GM12878 (cell line): ENCODE data around the gene PLAGL2. TPM values are rescaled to one million over a fixed set of nuclear protein-coding genes. Genes with fewer than 3 reads are reported as not detected.

Experiments used
- ATAC-seq: fragments of 200-7000 bp; cut with Tn5 transposase; 3 replicates; pipeline ENCODE4 v1.9.1; 2020; ENCODE audit warnings: mild to moderate bottlenecking, moderate library complexity
- BruUV-seq: library from RNA; stranded (reverse); fragments of 400-500 nt; replicated peaks from 2 replicates; lab custom pipeline; 2021; lab: Mats Ljungman, UMichigan
- CTCF ChIA-PET: fragments of 300-600 bp; sonication (Branson Sonifier 250); formaldehyde crosslinking; extraction: SDS; loops from one replicate; lab custom pipeline; 2021; ENCODE audit warnings: inconsistent platforms; lab: Yijun Ruan, JAX
- POLR2A ChIA-PET: fragments of 350-600 bp; formaldehyde crosslinking; extraction: SDS; loops from one replicate; lab custom pipeline; 2021; ENCODE audit warnings: inconsistent platforms; lab: Charles Lee
- RAD21 ChIA-PET: fragments of 300-600 bp; sonication (Branson Sonifier 250); formaldehyde crosslinking; loops from one replicate; lab custom pipeline; 2023; ENCODE audit warnings: antibody characterized with exemption; ENCODE audit not compliant: unreplicated experiment; lab: Charles Lee
- SMC1A ChIA-PET: fragments of 300-600 bp; sonication (Branson Sonifier 250); formaldehyde crosslinking; loops from one replicate; lab custom pipeline; 2023; ENCODE audit not compliant: unreplicated experiment, uncharacterized antibody; lab: Charles Lee
- DNase-seq: peaks from one replicate; pipeline ENCODE4 v3.0.0-alpha.2; 2011; ENCODE audit warnings: low read depth, low spot score
- FAIRE-seq: peaks from 3 replicates; lab custom pipeline; 2011; peaks lifted over from hg19 to GRCh38; lab: Jason Lieb, UNC
- H2AFZ ChIP-seq: 2 replicates; pipeline ENCODE4 v1.6.0; 2011; ENCODE audit warnings: low read depth, low read length, control low read depth; ENCODE audit not compliant: control insufficient read depth
- H3K27ac ChIP-seq: 2 replicates; pipeline ENCODE4 v1.5.1; 2011; ENCODE audit warnings: control low read depth; ENCODE audit not compliant: control insufficient read depth, insufficient read depth
- H3K27me3 ChIP-seq, 2 experiments: replicated peaks in 1 of 2; 2 replicates each; pipeline versions ENCODE4 v1.6.0 to v1.6.1; 2011; ENCODE audit warnings: low read length in 1 of 2; ENCODE audit not compliant: control insufficient read depth in 2 of 2, insufficient read depth in 2 of 2
- H3K36me3 ChIP-seq, 2 experiments: 2 replicates each; pipeline ENCODE4 v1.5.1; 2011; ENCODE audit warnings: low read length in 1 of 2; ENCODE audit not compliant: control insufficient read depth in 2 of 2, insufficient read depth in 2 of 2
- H3K4me1 ChIP-seq: 2 replicates; pipeline ENCODE4 v1.6.1; 2011; ENCODE audit warnings: mild to moderate bottlenecking, low read length, moderate library complexity, mixed read lengths; ENCODE audit not compliant: control insufficient read depth, insufficient read depth
- H3K4me2 ChIP-seq: 2 replicates; pipeline ENCODE4 v1.6.0; 2011; ENCODE audit warnings: control low read depth; ENCODE audit not compliant: control insufficient read depth, insufficient read depth
- H3K4me3 ChIP-seq: fragments of 200-600 bp; sonication (generic); 2 replicates; pipeline ENCODE4 v1.5.1; 2016
- H3K79me2 ChIP-seq: 2 replicates; pipeline ENCODE4 v1.6.0; 2011; ENCODE audit warnings: low read length; ENCODE audit not compliant: control insufficient read depth, insufficient read depth
- H3K9ac ChIP-seq: 2 replicates; pipeline ENCODE4 v1.8.0; 2011; ENCODE audit warnings: low read length, control low read depth, mixed read lengths; ENCODE audit not compliant: control insufficient read depth, insufficient read depth
- H3K9me3 ChIP-seq: replicated peaks from 3 replicates; pipeline ENCODE4 v1.5.1; 2011; ENCODE audit warnings: mild to moderate bottlenecking, low read length; ENCODE audit not compliant: control insufficient read depth, insufficient read depth
- H4K20me1 ChIP-seq: 2 replicates; pipeline ENCODE4 v1.6.0; 2011; ENCODE audit not compliant: control insufficient read depth, insufficient read depth
- BMI1 ChIP-seq: fragments of 450-650 bp; IDR thresholded peaks from 2 replicates; pipeline ENCODE4 v1.6.1; 2016; ENCODE audit warnings: mild to moderate bottlenecking, moderate library complexity, borderline replicate concordance
- CREB1 ChIP-seq: IDR thresholded peaks from 2 replicates; pipeline ENCODE4 v1.6.1; 2012; ENCODE audit warnings: low read depth, mild to moderate bottlenecking, inconsistent platforms
- FOXK2 ChIP-seq: fragments of 450-650 bp; IDR thresholded peaks from 2 replicates; pipeline ENCODE4 v1.6.1; 2017; ENCODE audit warnings: mild to moderate bottlenecking, moderate library complexity
- NRF1 ChIP-seq: conservative IDR thresholded peaks from 2 replicates; pipeline ENCODE4 v1.6.1; 2011; ENCODE audit warnings: mild to moderate bottlenecking, low read depth, low read length, improper control_type of control experiment
- POLR2A ChIP-seq: IDR thresholded peaks from 2 replicates; pipeline ENCODE4 v1.6.1; 2011; ENCODE audit warnings: low read depth, mild to moderate bottlenecking, low read length
- RCOR1 ChIP-seq: conservative IDR thresholded peaks from 2 replicates; pipeline ENCODE4 v1.6.1; 2012; ENCODE audit warnings: low read depth, low read length, improper control_type of control experiment
- RUNX3 ChIP-seq: IDR thresholded peaks from 2 replicates; pipeline ENCODE4 v1.6.1; 2012; ENCODE audit warnings: low read length, inconsistent platforms
- TARDBP ChIP-seq: IDR thresholded peaks from 2 replicates; pipeline ENCODE4 v1.6.1; 2016; ENCODE audit warnings: borderline replicate concordance
- USF1 ChIP-seq: IDR thresholded peaks from 2 replicates; pipeline ENCODE4 v1.6.1; 2011; ENCODE audit warnings: borderline replicate concordance, low read depth, mild to moderate bottlenecking, moderate library complexity, mixed read lengths, low read length; ENCODE audit not compliant: insufficient read depth; ENCODE audit errors: extremely low read length
- WGBS: methylation state at CpG from one replicate; pipeline ENCODE4 v1.1.6; 2016; ENCODE audit warnings: low lambda C conversion rate; ENCODE audit not compliant: insufficient replicate concordance, insufficient coverage; ENCODE audit errors: missing lambda C conversion rate; 5-methylcytosine and 5-hydroxymethylcytosine counted together
- in situ Hi-C: fragments of 300-500 bp; cut with MboI; formaldehyde crosslinking; loops from 9 replicates; pipeline ENCODE4 v1.14.3; 2018; ENCODE audit warnings: mixed read lengths
- intact Hi-C: fragments of 100-400 bp; cut with micrococcal nuclease; formaldehyde crosslinking; loops from one replicate; pipeline ENCODE4 v1.14.2; 2022; ENCODE audit not compliant: unreplicated experiment
- polyA plus RNA-seq, 11 experiments: library from polyadenylated mRNA; depleted of rRNA in 4 of 11; unstranded in 6 of 11; stranded (reverse) in 5 of 11; fragments of >200 nt; fragmentation: Nextera tagmentation in 4 of 11; fragmentation: Illumina TruSeq in 1 of 11; extraction: Ambion mirVana in 4 of 11; extraction: Trizol in 1 of 11; gene quantifications; 1 replicate in 1 of 11; 2 replicates in 10 of 11; pipeline versions ENCODE4 v1.2.1 to v1.2.3, GENCODE V29; 2011 to 2016; ENCODE audit warnings: inconsistent platforms in 2 of 11, missing spikeins in 2 of 11, low read depth in 1 of 11
- total RNA-seq, 4 experiments: library from RNA; depleted of rRNA in 3 of 4; stranded (reverse); fragments of >200 nt in 3 of 4; fragmentation: Illumina TruSeq in 1 of 4; extraction: Trizol in 1 of 4; gene quantifications; 2 replicates each; pipeline versions ENCODE4 v1.2.1 to v1.2.3, GENCODE V29; 2013 to 2021

PLAGL2 gene
- total and polyA plus RNA-seq, 10 of the 15 experiments (the other 5 are each of a cell fraction or from before 2014, with no cell fraction given), result 4.4 to 32.3 (median 13.3) TPM

- ChIA-PET POLR2A (no interaction called here), SMC1A (interaction anchor here (0.9 to 2.5 kb wide), 2 partner anchors 11 to 12 kb away, joined by 3 to 5 read pairs; no protein-coding TSS in a partner anchor), RAD21 (no interaction called here), CTCF (interaction anchor here (1.1 kb wide), 1 partner anchor 158 kb away, joined by 3 read pairs; no protein-coding TSS in a partner anchor)
- in situ Hi-C loops, result no loop called here
- no peaks in the 10 kb centered on the region for H3K4me1 ChIP-seq
- no peak for TF ChIP-seq FOXK2
- TF ChIP-seq TARDBP, result no peak
- TF ChIP-seq USF1, result no peak
- TF ChIP-seq RCOR1, result no peak
- no peak for TF ChIP-seq CREB1
- no peak for TF ChIP-seq BMI1
- no peak for TF ChIP-seq RUNX3
- no peak for TF ChIP-seq POLR2A
- no peak for TF ChIP-seq NRF1
- H3K36me3 ChIP-seq, result peaks cover 19 to 24% of the 10 kb centered on the region in 2 experiments
- DNase-seq (no peak), FAIRE-seq (no peak), ATAC-seq (no peak)
- H3K27ac ChIP-seq, result no peak overlapping the region
- intact Hi-C loops, result no loop called here
- 86% methylated on average over 3 of the region's 3 CpGs for WGBS
- H3K79me2 ChIP-seq, result no peaks in the 10 kb centered on the region
- no peak overlapping the region for H3K9ac ChIP-seq
- no peaks in the 10 kb centered on the region for H3K9me3 ChIP-seq
- TSS peak; percentile 13 for BruUV-seq
- no peaks in the 10 kb centered on the region; the same call in 1 of the 2 replicates for H4K20me1 ChIP-seq
- no peak overlapping the region for H3K4me3 ChIP-seq
- H2AFZ ChIP-seq, result no peak overlapping the region
- H3K27me3 ChIP-seq, result no peaks in the 10 kb centered on the region
- no peak overlapping the region for H3K4me2 ChIP-seq
Observed at GRCh38 chr20:32192698-32193097, 14.8 kb downstream of the PLAGL2 start.
